ENCODE results near the gene IGSF9B.

IGSF9B gene

GRCh38 chr11:133955945-133956421 is 785 bp downstream of the IGSF9B start:
- H3K27ac Mint-ChIP-seq = no peak overlapping the region
- no peak overlapping the region for H3K4me3 Mint-ChIP-seq
- no peak for ATAC-seq (ENCODE audit: low read depth)
- no peaks in the 10 kb centered on the region for H3K9me3 Mint-ChIP-seq
- H3K36me3 Mint-ChIP-seq = no peaks in the 10 kb centered on the region
- peaks cover 13% of the 10 kb centered on the region for H3K4me1 Mint-ChIP-seq
- peaks cover 37% of the 10 kb centered on the region for H3K27me3 Mint-ChIP-seq
- peak in 1 of 2 donors; percentile 22 for DNase-seq (ENCODE audit: low spot score in 2 of 2)

- H3K4me1 Mint-ChIP-seq = peaks cover 13% of the 10 kb centered on the region
- H3K4me3 Mint-ChIP-seq = peak overlapping the region; percentile 70
- DNase-seq (ENCODE audit: low spot score in 2 of 2) (peak in 1 of 2 donors; percentile 29), ATAC-seq (ENCODE audit: low read depth) (no peak)
- H3K36me3 Mint-ChIP-seq = no peaks in the 10 kb centered on the region
- H3K9me3 Mint-ChIP-seq = no peaks in the 10 kb centered on the region
- peaks cover 37% of the 10 kb centered on the region for H3K27me3 Mint-ChIP-seq
- no peak overlapping the region for H3K27ac Mint-ChIP-seq
These were observed 1.5 kb downstream of the IGSF9B start for GRCh38 chr11:133955081-133955891.

DNA sequence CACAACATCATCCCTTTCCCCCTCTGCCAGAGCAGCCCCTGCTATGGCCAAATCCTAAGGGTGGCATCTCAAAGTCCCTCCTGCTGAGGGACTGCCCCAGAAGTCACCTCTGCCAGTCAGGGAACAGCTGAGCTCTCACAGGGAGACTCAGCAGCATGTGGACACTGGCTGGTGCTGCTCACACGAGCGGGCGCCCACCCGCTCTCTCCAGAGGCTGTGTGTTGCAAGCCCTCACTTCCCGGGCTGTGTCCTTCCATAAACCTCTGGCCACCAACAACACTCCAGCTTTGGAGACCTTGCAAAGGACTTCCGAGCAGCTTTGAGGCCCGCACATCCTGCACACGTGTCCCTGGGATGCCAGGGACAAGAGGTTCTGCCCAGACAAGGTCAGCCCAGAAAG is 2.8 kb downstream of the IGSF9B start:
- H3K27ac Mint-ChIP-seq = no peak overlapping the region
- no peaks in the 10 kb centered on the region for H3K9me3 Mint-ChIP-seq
- no peak overlapping the region for H3K4me3 Mint-ChIP-seq
- DNase-seq (ENCODE audit: low spot score in 2 of 2) (no peak), ATAC-seq (ENCODE audit: low read depth) (no peak)
- peaks cover 13% of the 10 kb centered on the region for H3K4me1 Mint-ChIP-seq
- peaks cover 43% of the 10 kb centered on the region for H3K27me3 Mint-ChIP-seq
- no peaks in the 10 kb centered on the region for H3K36me3 Mint-ChIP-seq

GRCh38 chr11:133953547-133953946 is 3.2 kb downstream of the IGSF9B start:
- DNase-seq (ENCODE audit: low spot score in 2 of 2) (no peak), ATAC-seq (ENCODE audit: low read depth) (no peak)
- H3K4me3 Mint-ChIP-seq = no peak overlapping the region
- no peaks in the 10 kb centered on the region for H3K36me3 Mint-ChIP-seq
- peaks cover 43% of the 10 kb centered on the region for H3K27me3 Mint-ChIP-seq
- H3K27ac Mint-ChIP-seq = no peak overlapping the region
- no peaks in the 10 kb centered on the region for H3K9me3 Mint-ChIP-seq
- peaks cover 13% of the 10 kb centered on the region for H3K4me1 Mint-ChIP-seq

DNA sequence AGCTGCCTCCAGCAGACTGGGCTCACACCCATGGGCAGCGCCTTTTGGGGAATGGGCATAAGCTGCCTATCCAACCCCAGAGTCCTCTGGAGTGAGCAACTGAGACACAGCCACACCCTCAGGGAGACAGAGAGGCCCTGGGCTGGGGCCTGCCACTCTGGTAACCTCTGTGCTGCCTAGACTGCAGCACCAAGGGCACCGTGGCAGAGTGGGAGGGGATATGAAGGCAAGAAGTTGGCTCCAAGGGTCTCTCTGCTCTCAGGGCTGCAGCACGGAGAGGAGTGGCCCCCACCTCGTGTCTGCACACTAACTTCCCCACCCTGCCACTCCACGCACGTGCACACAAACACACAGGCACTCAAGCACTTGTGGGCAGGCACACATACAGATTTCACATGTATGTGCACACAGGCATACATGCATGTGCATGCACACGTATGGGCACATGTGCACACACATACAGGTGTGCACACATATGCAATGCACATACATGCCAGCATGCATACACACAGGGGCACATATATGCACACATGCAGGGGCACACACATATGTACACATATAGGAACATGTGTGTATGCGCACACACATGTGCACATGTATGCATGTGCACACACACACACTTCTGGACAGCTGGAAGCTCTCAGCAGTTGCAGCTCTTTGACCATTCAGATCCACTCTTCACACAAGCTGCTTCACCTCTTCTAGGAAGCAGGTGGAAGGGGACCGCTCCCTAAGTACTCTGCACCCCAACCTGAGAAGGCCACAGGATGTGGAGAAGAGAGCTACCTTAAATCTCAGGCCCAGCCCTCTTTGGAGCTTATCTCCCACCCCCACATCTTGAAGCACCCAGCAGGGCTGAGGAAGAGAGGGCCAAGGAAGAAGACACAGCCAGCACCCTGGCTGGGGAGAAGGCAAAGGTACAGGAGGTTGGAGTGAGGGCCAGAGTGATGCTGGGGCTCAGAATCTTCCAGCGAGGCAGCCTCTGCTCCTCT is 4.3 kb downstream of the IGSF9B start:
- no peak overlapping the region for H3K4me3 Mint-ChIP-seq
- H3K27me3 Mint-ChIP-seq = peaks cover 43% of the 10 kb centered on the region
- H3K27ac Mint-ChIP-seq = no peak overlapping the region
- ATAC-seq (ENCODE audit: low read depth) (no peak), DNase-seq (ENCODE audit: low spot score in 2 of 2) (no peak)
- H3K36me3 Mint-ChIP-seq = no peaks in the 10 kb centered on the region
- peaks cover 14% of the 10 kb centered on the region for H3K4me1 Mint-ChIP-seq
- H3K9me3 Mint-ChIP-seq = no peaks in the 10 kb centered on the region

DNA sequence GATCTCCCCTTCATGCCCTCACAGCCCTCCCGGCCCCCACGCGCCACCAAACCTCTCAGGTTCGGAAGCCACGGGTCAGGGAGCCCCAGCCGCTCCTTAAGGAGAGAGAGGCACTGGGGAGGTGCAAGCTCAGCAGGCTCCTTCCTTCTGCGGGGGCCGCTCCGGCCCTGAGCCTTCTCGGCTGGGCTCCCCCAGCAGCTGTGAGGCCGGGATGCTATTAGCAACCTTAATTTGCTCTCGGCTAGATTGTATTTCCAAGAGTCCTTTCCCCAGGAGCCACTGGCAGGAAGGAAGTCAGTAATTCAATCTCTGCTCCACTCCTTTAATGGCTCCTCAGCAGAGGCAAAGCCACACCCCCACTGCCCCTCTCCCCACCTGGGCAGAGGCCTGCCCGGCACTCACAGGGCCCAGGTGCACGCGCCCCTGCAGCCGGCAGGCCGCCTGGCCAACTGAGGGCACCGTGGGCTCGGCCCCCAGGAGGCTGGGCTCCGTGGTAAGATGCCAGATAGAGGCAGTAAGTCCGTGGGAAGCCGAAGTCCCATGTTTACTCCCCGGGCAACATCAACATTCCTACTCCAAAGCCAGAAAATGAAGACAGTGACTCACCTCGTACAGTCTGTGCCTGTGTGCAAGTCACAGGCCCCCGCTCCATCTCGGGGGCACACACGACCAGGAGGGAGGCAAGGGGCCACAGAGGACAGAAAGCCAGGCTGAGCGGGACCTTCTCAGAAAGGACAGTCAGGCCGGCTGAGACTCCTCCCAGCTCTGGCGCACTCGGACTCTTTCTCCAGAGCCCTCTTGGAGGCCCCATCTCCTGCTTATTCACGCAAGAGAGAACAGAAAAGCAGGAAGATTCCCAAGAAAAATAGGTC is 5.2 kb downstream of the IGSF9B start:
- Mint-ChIP-seq H3K9me3 (no peaks in the 10 kb centered on the region), H3K4me1 (peaks cover 13% of the 10 kb centered on the region), H3K27me3 (peaks cover 47% of the 10 kb centered on the region), H3K4me3 (no peak overlapping the region), H3K36me3 (no peaks in the 10 kb centered on the region), H3K27ac (no peak overlapping the region)
- no peak for ATAC-seq (ENCODE audit: low read depth)
- DNase-seq (ENCODE audit: low spot score in 2 of 2) = no peak

- no peaks in the 10 kb centered on the region for H3K9me3 Mint-ChIP-seq
- H3K27ac Mint-ChIP-seq = no peak overlapping the region
- DNase-seq (ENCODE audit: low spot score in 2 of 2) (no peak), ATAC-seq (ENCODE audit: low read depth) (no peak)
- no peaks in the 10 kb centered on the region for H3K36me3 Mint-ChIP-seq
- peaks cover 50% of the 10 kb centered on the region for H3K27me3 Mint-ChIP-seq
- peaks cover 13% of the 10 kb centered on the region for H3K4me1 Mint-ChIP-seq
- H3K4me3 Mint-ChIP-seq = no peak overlapping the region
These were observed 5.9 kb downstream of the IGSF9B start for GRCh38 chr11:133950874-133951326.

DNA sequence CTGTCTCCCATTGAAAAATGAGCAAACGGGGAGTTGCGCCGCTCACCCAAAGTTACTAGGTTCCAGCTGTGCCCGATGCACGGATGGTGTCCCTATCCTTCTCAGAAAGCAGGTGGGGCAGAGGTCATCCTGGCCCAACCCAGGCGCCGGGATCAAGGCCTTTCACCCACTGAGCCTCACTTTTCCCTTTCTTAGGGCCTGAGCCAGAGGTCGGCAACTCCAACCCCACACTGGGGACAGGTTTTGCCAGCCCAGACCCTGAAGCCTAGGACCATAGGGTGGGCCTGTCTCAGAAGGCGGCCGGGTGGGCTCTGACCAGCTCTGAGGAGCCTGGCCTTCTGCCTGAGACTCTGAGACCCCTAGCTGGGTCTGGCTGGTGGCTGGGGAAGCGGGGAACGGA is 6.3 kb downstream of the IGSF9B start:
- Mint-ChIP-seq H3K27me3 (peaks cover 50% of the 10 kb centered on the region), H3K4me1 (peaks cover 13% of the 10 kb centered on the region), H3K36me3 (no peaks in the 10 kb centered on the region), H3K9me3 (no peaks in the 10 kb centered on the region), H3K4me3 (no peak overlapping the region), H3K27ac (no peak overlapping the region)
- ATAC-seq (ENCODE audit: low read depth) (no peak), DNase-seq (ENCODE audit: low spot score in 2 of 2) (no peak)

GRCh38 chr11:133949129-133949528 is 7.6 kb downstream of the IGSF9B start:
- ATAC-seq (ENCODE audit: low read depth) (no peak), DNase-seq (ENCODE audit: low spot score in 2 of 2) (no peak)
- H3K27ac Mint-ChIP-seq = no peak overlapping the region
- H3K27me3 Mint-ChIP-seq = peaks cover 47% of the 10 kb centered on the region
- H3K4me1 Mint-ChIP-seq = peaks cover 11% of the 10 kb centered on the region
- no peaks in the 10 kb centered on the region for H3K9me3 Mint-ChIP-seq
- H3K4me3 Mint-ChIP-seq = no peak overlapping the region
- no peaks in the 10 kb centered on the region for H3K36me3 Mint-ChIP-seq

DNA sequence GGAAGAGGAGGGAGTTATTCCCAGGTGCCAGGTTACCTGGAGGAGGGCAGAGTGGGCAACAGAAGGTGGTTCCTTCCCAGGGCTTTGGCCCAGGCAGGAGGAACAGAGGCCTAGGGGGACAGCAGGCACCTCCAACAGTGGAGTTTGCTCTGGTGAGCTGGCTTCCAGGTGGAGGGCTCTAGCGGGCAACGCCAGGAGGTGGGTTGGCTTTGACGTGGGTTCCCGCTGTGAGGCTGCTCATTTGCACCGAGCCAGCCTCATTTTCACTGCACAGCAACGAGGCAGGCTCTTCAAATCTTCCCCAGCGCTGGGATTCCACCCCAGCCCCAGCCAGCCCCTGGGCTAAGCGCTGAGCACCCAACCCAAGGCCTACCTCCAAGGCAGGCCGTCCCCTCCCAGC is 8.1 kb downstream of the IGSF9B start:
- Mint-ChIP-seq H3K36me3 (no peaks in the 10 kb centered on the region), H3K27me3 (peaks cover 45% of the 10 kb centered on the region), H3K9me3 (no peaks in the 10 kb centered on the region), H3K27ac (no peak overlapping the region), H3K4me1 (peaks cover 11% of the 10 kb centered on the region), H3K4me3 (no peak overlapping the region)
- ATAC-seq (ENCODE audit: low read depth) = no peak
- DNase-seq (ENCODE audit: low spot score in 2 of 2) = no peak

DNA sequence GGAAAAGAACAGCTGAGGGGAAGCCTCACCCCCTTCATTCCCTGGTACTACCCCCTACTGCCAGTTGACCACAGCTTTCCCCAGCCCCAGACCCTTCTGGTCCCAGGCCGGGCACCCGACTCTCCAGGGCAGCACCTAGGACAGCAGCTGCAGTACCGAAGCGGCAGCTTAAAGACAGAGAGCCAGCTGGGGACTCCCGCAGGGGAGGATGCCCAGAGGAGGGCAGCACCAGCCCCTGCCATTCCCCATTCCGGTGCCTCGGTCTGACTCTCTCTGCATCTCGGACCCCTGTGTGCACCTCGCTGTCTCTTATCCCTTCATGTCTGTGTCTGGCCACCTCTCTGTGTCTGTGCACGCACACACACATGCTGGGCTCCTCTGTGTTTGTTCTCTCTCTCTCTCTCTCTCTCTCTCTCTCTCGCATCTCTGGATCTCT is 9.4 kb downstream of the IGSF9B start:
- Mint-ChIP-seq H3K4me1 (peaks cover 8% of the 10 kb centered on the region), H3K4me3 (no peak overlapping the region), H3K36me3 (no peaks in the 10 kb centered on the region)

DNA sequence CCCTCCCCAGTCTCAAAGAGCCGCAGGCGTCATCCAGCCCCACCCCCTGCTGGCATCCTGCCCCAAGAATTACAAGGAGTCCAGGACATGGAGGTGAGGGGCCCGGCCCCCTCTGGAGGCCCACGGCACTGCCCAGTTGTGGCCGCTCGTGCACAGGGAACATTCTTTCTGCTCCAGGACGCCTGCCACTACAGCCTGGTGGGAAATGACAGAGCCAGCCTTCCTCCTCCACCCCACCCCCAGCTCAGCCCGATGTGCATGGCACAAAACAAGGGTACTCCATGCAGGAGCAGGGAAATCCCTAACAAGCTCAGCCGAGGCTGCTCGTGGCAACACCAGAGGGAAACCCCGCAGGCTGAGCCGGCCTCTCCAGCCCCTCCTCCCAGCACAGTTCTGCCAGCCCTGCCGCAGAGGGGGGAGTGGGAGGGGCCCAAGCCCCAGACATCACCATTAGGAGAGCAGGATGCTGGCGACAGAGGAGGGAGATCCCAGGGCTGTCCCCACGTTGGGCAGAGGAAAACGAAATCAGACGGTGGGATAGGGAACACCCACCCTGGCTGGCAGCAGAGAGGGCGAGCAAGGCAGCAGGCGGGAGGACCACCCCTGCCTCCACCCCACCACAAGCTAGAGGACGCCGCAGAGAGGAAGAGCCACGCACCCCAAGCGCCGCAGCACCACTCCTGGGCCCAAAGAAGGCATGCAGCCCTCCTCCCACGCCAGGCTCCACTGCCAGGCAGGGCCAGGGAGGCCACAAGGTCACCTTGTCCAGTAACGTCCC is 10.0 kb downstream of the IGSF9B start:
- Mint-ChIP-seq H3K36me3 (no peaks in the 10 kb centered on the region), H3K9me3 (no peaks in the 10 kb centered on the region), H3K4me3 (no peak overlapping the region), H3K27me3 (peaks cover 32% of the 10 kb centered on the region), H3K27ac (no peak overlapping the region), H3K4me1 (peaks cover 8% of the 10 kb centered on the region)
- no peak for ATAC-seq (ENCODE audit: low read depth)
- no peak for DNase-seq (ENCODE audit: low spot score in 2 of 2)

More for the DNA sequence above, 9.4 kb downstream of the IGSF9B start:
- Mint-ChIP-seq H3K27me3 (peaks cover 32% of the 10 kb centered on the region), H3K27ac (no peak overlapping the region), H3K9me3 (no peaks in the 10 kb centered on the region)
- no peak for DNase-seq (ENCODE audit: low spot score in 2 of 2)
- ATAC-seq (ENCODE audit: low read depth) = peak; percentile 53

GRCh38 chr11:133946051-133946450 is 10.7 kb downstream of the IGSF9B start:
- ATAC-seq (ENCODE audit: low read depth) (no peak), DNase-seq (ENCODE audit: low spot score in 2 of 2) (no peak)
- Mint-ChIP-seq H3K27ac (no peak overlapping the region), H3K36me3 (no peaks in the 10 kb centered on the region), H3K9me3 (no peaks in the 10 kb centered on the region), H3K4me3 (no peak overlapping the region), H3K27me3 (peaks cover 32% of the 10 kb centered on the region), H3K4me1 (peaks cover 8% of the 10 kb centered on the region)

Data from memory B cell (primary cell).